Liver (tissue), 3 donors: Measurements from ENCODE around the gene CMTM8.

ENCODE experiments used
- CTCF ChIP-seq: fragments of 150-350 bp; IDR thresholded peaks from 2 replicates; pipeline ENCODE4 v1.5.1; 2017; ENCODE audit warnings: improper control_type of control experiment, low read depth, low read length; ENCODE audit not compliant: missing input control
- EGR1 ChIP-seq, 2 donors: IDR thresholded peaks; 2 replicates each; pipeline ENCODE4 v1.6.1; 2016 to 2018; ENCODE audit warnings: antibody characterized with exemption in 2 of 2, low read depth in 2 of 2
- FOXA2 ChIP-seq: IDR thresholded peaks from 2 replicates; pipeline ENCODE4 v1.6.1; 2016; ENCODE audit warnings: antibody characterized with exemption
- GABPA ChIP-seq, 2 donors: IDR thresholded peaks in 1 of 2; conservative IDR thresholded peaks in 1 of 2; 2 replicates each; pipeline ENCODE4 v1.6.1; 2016; ENCODE audit warnings: antibody characterized with exemption in 2 of 2, mild to moderate bottlenecking in 1 of 2, moderate library complexity in 1 of 2
- MAX ChIP-seq: IDR thresholded peaks from 2 replicates; pipeline ENCODE4 v1.6.1; 2016; ENCODE audit warnings: antibody characterized with exemption
- TAF1 ChIP-seq: conservative IDR thresholded peaks from 2 replicates; pipeline ENCODE4 v1.6.1; 2016; ENCODE audit warnings: antibody characterized with exemption, mild to moderate bottlenecking
- donor health status: healthy.
- donor health status: healthy.

GRCh38 chr3:32316976-32317375 is 78.5 kb downstream of the CMTM8 start:
- no peak for TF ChIP-seq FOXA2
- TF ChIP-seq CTCF, result no peak
- TF ChIP-seq MAX, result no peak
- no peak for TF ChIP-seq GABPA (IDR thresholded peaks at IDR 0.05 in 1 of 2, conservative IDR thresholded peaks at IDR 0.05 in 1 of 2)
- TF ChIP-seq EGR1 (IDR thresholded peaks at IDR 0.05; ENCODE audit: low read depth in 2 of 2), result no peak
- no peak for TF ChIP-seq TAF1
